IMR-90 (cell line): ENCODE measurements around the gene DYNLRB1. TPM values are rescaled to one million over a fixed set of nuclear protein-coding genes. Genes with fewer than 3 reads are reported as not detected.

Source experiments
- ATAC-seq: fragments of 200-7000 bp; cut with Tn5 transposase; 2 replicates; pipeline ENCODE4 v1.9.1; 2020; ENCODE audit warnings: low read depth, mild to moderate bottlenecking, moderate library complexity
- BruUV-seq: library from RNA; stranded (reverse); fragments of 400-500 nt; replicated peaks from 2 replicates; lab custom pipeline; 2021; lab: Mats Ljungman, UMichigan
- CTCF ChIA-PET: fragments of 300-600 bp; formaldehyde crosslinking; extraction: SDS; loops from one replicate; lab custom pipeline; 2021; ENCODE audit warnings: antibody characterized with exemption; lab: Yijun Ruan, JAX
- POLR2A ChIA-PET: fragments of 300-600 bp; sonication (Branson Sonifier 250); formaldehyde crosslinking; loops from one replicate; lab custom pipeline; 2022; ENCODE audit warnings: antibody characterized with exemption; ENCODE audit not compliant: unreplicated experiment; lab: Charles Lee
- DNase-seq: peaks from one replicate; pipeline ENCODE4 v3.0.0; 2013
- H2AFZ ChIP-seq: replicated peaks from 2 replicates; pipeline ENCODE3; 2013; ENCODE audit warnings: low read length, mild to moderate bottlenecking; ENCODE audit not compliant: poor library complexity
- H2AK5ac ChIP-seq: 2 replicates; pipeline ENCODE4 v1.6.1; 2013; ENCODE audit warnings: low read depth, low read length, inconsistent platforms
- H2AK9ac ChIP-seq: replicated peaks from 2 replicates; pipeline ENCODE3; 2013; ENCODE audit warnings: mild to moderate bottlenecking, low read depth, low read length, moderate library complexity; ENCODE audit not compliant: poor library complexity
- H2BK120ac ChIP-seq: 2 replicates; pipeline ENCODE4 v1.6.1; 2013; ENCODE audit warnings: low read depth, low read length, inconsistent platforms
- H2BK15ac ChIP-seq: 3 replicates; pipeline ENCODE4 v1.6.1; 2013; ENCODE audit warnings: low read depth, low read length, inconsistent platforms
- H2BK20ac ChIP-seq: 2 replicates; pipeline ENCODE4 v1.6.1; 2013; ENCODE audit warnings: low read depth, mild to moderate bottlenecking, inconsistent platforms, low read length, moderate library complexity
- H2BK5ac ChIP-seq: 2 replicates; pipeline ENCODE4 v1.6.1; 2013; ENCODE audit warnings: mild to moderate bottlenecking, low read depth, low read length, inconsistent platforms; ENCODE audit not compliant: poor library complexity, severe bottlenecking
- H3K14ac ChIP-seq: replicated peaks from 2 replicates; pipeline ENCODE4 v1.6.1; 2013; ENCODE audit warnings: low read depth, low read length, inconsistent platforms
- H3K18ac ChIP-seq: 2 replicates; pipeline ENCODE4 v1.6.1; 2013; ENCODE audit warnings: low read depth, low read length, control low read depth
- H3K23ac ChIP-seq: 2 replicates; pipeline ENCODE4 v1.6.1; 2013; ENCODE audit warnings: low read depth, low read length, inconsistent platforms
- H3K27ac ChIP-seq: 2 replicates; pipeline ENCODE4 v1.5.1; 2013; ENCODE audit warnings: mild to moderate bottlenecking, control low read depth, low read length; ENCODE audit not compliant: insufficient read depth
- H3K27me3 ChIP-seq: 2 replicates; pipeline ENCODE4 v1.6.1; 2013; ENCODE audit warnings: low read length; ENCODE audit not compliant: control insufficient read depth, insufficient read depth
- H3K36me3 ChIP-seq: 2 replicates; pipeline ENCODE4 v1.6.1; 2013; ENCODE audit warnings: low read length, mixed read lengths; ENCODE audit not compliant: control insufficient read depth, insufficient read depth
- H3K4ac ChIP-seq: 2 replicates; pipeline ENCODE4 v1.6.1; 2013; ENCODE audit warnings: low read depth, low read length, inconsistent platforms
- H3K4me1 ChIP-seq: 2 replicates; pipeline ENCODE4 v1.6.1; 2013; ENCODE audit warnings: low read length, mixed read lengths; ENCODE audit not compliant: control insufficient read depth, insufficient read depth
- H3K4me2 ChIP-seq: 2 replicates; pipeline ENCODE4 v1.6.1; 2013; ENCODE audit warnings: low read depth, mild to moderate bottlenecking, control low read depth, low read length, moderate library complexity
- H3K4me3 ChIP-seq: 2 replicates; pipeline ENCODE4 v1.5.1; 2013; ENCODE audit warnings: low read depth, mild to moderate bottlenecking, control low read depth, low read length, moderate library complexity; ENCODE audit not compliant: insufficient read depth
- H3K56ac ChIP-seq: 2 replicates; pipeline ENCODE4 v1.6.1; 2013; ENCODE audit warnings: low read length, inconsistent platforms; ENCODE audit not compliant: insufficient read depth; ENCODE audit errors: extremely low read depth
- H3K79me1 ChIP-seq, 2 experiments: 2 replicates each; pipeline ENCODE4 v1.6.1; 2013; ENCODE audit warnings: low read length in 2 of 2, inconsistent platforms in 1 of 2, low read depth in 1 of 2
- H3K9ac ChIP-seq: 2 replicates; pipeline ENCODE4 v1.6.1; 2013; ENCODE audit warnings: low read depth, low read length, control low read depth
- H3K9me1 ChIP-seq: 2 replicates; pipeline ENCODE4 v1.6.1; 2013; ENCODE audit warnings: low read length, inconsistent platforms; ENCODE audit not compliant: insufficient read depth
- H3K9me3 ChIP-seq: 2 replicates; pipeline ENCODE4 v1.6.1; 2013; ENCODE audit warnings: low read length; ENCODE audit not compliant: control insufficient read depth, insufficient read depth
- H4K20me1 ChIP-seq: 2 replicates; pipeline ENCODE4 v1.6.1; 2013; ENCODE audit warnings: low read length, inconsistent platforms; ENCODE audit not compliant: insufficient read depth
- H4K5ac ChIP-seq: 2 replicates; pipeline ENCODE4 v1.6.1; 2013; ENCODE audit warnings: mild to moderate bottlenecking, low read depth, low read length, control low read depth
- H4K8ac ChIP-seq, 2 experiments: 2 replicates each; pipeline ENCODE4 v1.6.1; 2013; ENCODE audit warnings: low read depth in 2 of 2, low read length in 2 of 2, control low read depth in 1 of 2, inconsistent platforms in 1 of 2
- H4K91ac ChIP-seq: 2 replicates; pipeline ENCODE4 v1.6.1; 2013; ENCODE audit warnings: low read depth, low read length, inconsistent platforms; ENCODE audit not compliant: insufficient read depth
- CTCF ChIP-seq: conservative IDR thresholded peaks from 2 replicates; pipeline ENCODE4 v1.5.1; 2012; ENCODE audit warnings: mild to moderate bottlenecking, low read depth, low read length, improper control_type of control experiment
- ELK1 ChIP-seq: fragments of 150-350 bp; IDR thresholded peaks from 2 replicates; pipeline ENCODE4 v1.6.1; 2016; ENCODE audit warnings: low read depth, mild to moderate bottlenecking, low read length, moderate library complexity, borderline replicate concordance
- FOS ChIP-seq: fragments of 150-350 bp; IDR thresholded peaks from 2 replicates; pipeline ENCODE4 v1.6.1; 2016; ENCODE audit warnings: low read depth, low read length
- MAZ ChIP-seq: IDR thresholded peaks from 2 replicates; pipeline ENCODE4 v1.6.1; 2012; ENCODE audit warnings: low read depth, mild to moderate bottlenecking, low read length, improper control_type of control experiment, moderate library complexity, borderline replicate concordance
- NFE2L2 ChIP-seq: fragments of 150-350 bp; IDR thresholded peaks from 2 replicates; pipeline ENCODE4 v1.6.1; 2016; ENCODE audit warnings: low read depth, mild to moderate bottlenecking, low read length
- RAD21 ChIP-seq: IDR thresholded peaks from 2 replicates; pipeline ENCODE4 v1.6.1; 2012; ENCODE audit warnings: low read length, improper control_type of control experiment
- RFX5 ChIP-seq: IDR thresholded peaks from 2 replicates; pipeline ENCODE4 v1.8.0; 2012; ENCODE audit warnings: low read depth, mild to moderate bottlenecking, low read length, moderate library complexity
- WGBS, 2 experiments: methylation state at CpG; one replicate each; pipeline versions ENCODE4 v1.1.5 to v1.1.7; 2013; ENCODE audit warnings: missing lambda C conversion rate in 2 of 2; ENCODE audit not compliant: insufficient read length in 1 of 2; ENCODE audit errors: extremely low coverage in 2 of 2; 5-methylcytosine and 5-hydroxymethylcytosine counted together
- dilution Hi-C: fragments of 300-500 bp; cut with HindIII; formaldehyde crosslinking; loops from one replicate; pipeline ENCODE4 v1.14.3; 2018; ENCODE audit warnings: low sequenced_read_pairs; ENCODE audit not compliant: unreplicated experiment
- in situ Hi-C: fragments of 300-500 bp; cut with MboI; formaldehyde crosslinking; loops from 3 replicates; pipeline ENCODE4 v1.14.3; 2019; ENCODE audit warnings: low sequenced_read_pairs, inconsistent platforms, mixed read lengths
- intact Hi-C: fragments of 100-400 bp; cut with micrococcal nuclease; formaldehyde crosslinking; loops from 2 replicates; pipeline ENCODE4 v1.10.0; 2022
- polyA plus RNA-seq, 3 experiments: library from polyadenylated mRNA; depleted of rRNA; stranded (reverse); fragments of >200 nt; gene quantifications; 2 replicates each; pipeline ENCODE4 v1.2.3, GENCODE V29; 2012; ENCODE audit warnings: low replicate concordance in 1 of 3
- total RNA-seq: library from RNA; depleted of rRNA; stranded (reverse); fragments of >200 nt; gene quantifications from 2 replicates; pipeline ENCODE4 v1.2.3, GENCODE V29; 2012

DYNLRB1 gene
- total and polyA plus RNA-seq, 2 of the 4 experiments (the other 2 are of a cell fraction): 82.4 to 380 TPM

- H2BK120ac ChIP-seq: no peak overlapping the region
- H3K79me1 ChIP-seq: peaks cover 19 to 37% of the 10 kb centered on the region in 2 experiments; a peak in 3 of 4 replicates
- H3K27me3 ChIP-seq: no peaks in the 10 kb centered on the region
- no peak overlapping the region for H2AFZ ChIP-seq
- in situ Hi-C loops (no loop called here), dilution Hi-C loops (no loop called here), intact Hi-C loops (no loop called here)
- no peaks in the 10 kb centered on the region for H3K4me1 ChIP-seq
- no TSS peak for BruUV-seq
- no CpG with 5 or more reads among the region's 7 CpGs for WGBS, 2 experiments
- H4K8ac ChIP-seq: no peak overlapping the region
- H3K9me3 ChIP-seq: no peaks in the 10 kb centered on the region
- ChIA-PET POLR2A (no interaction called here), CTCF (interaction anchor here (0.6 kb wide), 1 partner anchor 176 kb away, joined by 4 read pairs; no protein-coding TSS in a partner anchor)
- no peak overlapping the region for H3K4ac ChIP-seq
- H3K9ac ChIP-seq: no peak overlapping the region
- ATAC-seq: no peak
- H2BK15ac ChIP-seq: no peak overlapping the region
- no peak overlapping the region for H2AK5ac ChIP-seq
- no peak overlapping the region for H3K4me3 ChIP-seq
- no peak overlapping the region for H2BK20ac ChIP-seq
- no peak overlapping the region for H4K5ac ChIP-seq
- H4K91ac ChIP-seq: no peak overlapping the region
- no peak overlapping the region for H3K14ac ChIP-seq
- H3K56ac ChIP-seq: no peak overlapping the region
- no peak overlapping the region for H2BK5ac ChIP-seq
- H3K4me2 ChIP-seq: no peak overlapping the region
- no peak for DNase-seq
- no peaks in the 10 kb centered on the region for H3K9me1 ChIP-seq
- TF ChIP-seq RAD21: no peak
- no peak for TF ChIP-seq CTCF
- no peak for TF ChIP-seq RFX5
- no peak for TF ChIP-seq NFE2L2
- no peak for TF ChIP-seq ELK1
- no peak for TF ChIP-seq FOS
- no peak for TF ChIP-seq MAZ
- H3K18ac ChIP-seq: no peak overlapping the region
- H2AK9ac ChIP-seq: no peak overlapping the region
- no peak overlapping the region for H3K27ac ChIP-seq
- H3K36me3 ChIP-seq: peaks cover 39% of the 10 kb centered on the region
- H3K23ac ChIP-seq: no peak overlapping the region
- H4K20me1 ChIP-seq: no peaks in the 10 kb centered on the region
Observed at GRCh38 chr20:34495307-34495706, 20.9 kb upstream of the DYNLRB1 start.
